RKO (cell line): ENCODE results near the gene MS4A13.
"Not testable (repeated sequence)": the region's sequence is repeated elsewhere in the genome, so short reads cannot be mapped to it uniquely, and the experiment has no call there.

Experiments
- DNase-seq: peaks from one replicate; pipeline ENCODE4 v3.0.0-alpha.2; 2016; ENCODE audit warnings: low spot score

The MS4A13 gene

GRCh38 chr11:60530454-60531100, 15.4 kb downstream of the MS4A13 start:
- DNase-seq = no peak

- not testable (repeated sequence) for DNase-seq
These were observed 17.2 kb downstream of the MS4A13 start for GRCh38 chr11:60532383-60532782.

GRCh38 chr11:60538627-60539026, 23.4 kb downstream of the MS4A13 start:
- not testable (repeated sequence) for DNase-seq

GRCh38 chr11:60544077-60544476, 28.9 kb downstream of the MS4A13 start:
- DNase-seq = no peak

- DNase-seq = no peak
These were observed 46.1 kb downstream of the MS4A13 start for GRCh38 chr11:60561254-60561653.

- DNase-seq = no peak
These were observed 48.5 kb downstream of the MS4A13 start for GRCh38 chr11:60563553-60564235.

GRCh38 chr11:60566776-60567175, 51.6 kb downstream of the MS4A13 start:
- DNase-seq = no peak

GRCh38 chr11:60570970-60571369, 55.8 kb downstream of the MS4A13 start:
- no peak for DNase-seq

GRCh38 chr11:60589611-60590010, 74.4 kb downstream of the MS4A13 start:
- peak; percentile 30 for DNase-seq
